DND-41 (cell line): ENCODE measurements around the gene SPRYD4.

Source experiments
- CTCF ChIP-seq: IDR thresholded peaks from 2 replicates; pipeline ENCODE4 v1.5.1; 2012; ENCODE audit warnings: borderline replicate concordance, low read length, moderate library complexity, mild to moderate bottlenecking; ENCODE audit not compliant: poor library complexity, severe bottlenecking; ENCODE audit errors: extremely low read depth
- EZH2 ChIP-seq: IDR thresholded peaks from 3 replicates; pipeline ENCODE4 v1.6.1; 2012; ENCODE audit warnings: borderline replicate concordance, low read depth, mild to moderate bottlenecking, moderate library complexity, low read length, inconsistent platforms; ENCODE audit not compliant: severe bottlenecking

GRCh38 chr12:56477521-56478225 is 9.3 kb downstream of the SPRYD4 start:
- TF ChIP-seq CTCF (no peak), EZH2 (no peak)
